A549 (cell line): Measurements from ENCODE around the gene MAP10.

Experiments used
- BHLHE40 ChIP-seq: IDR thresholded peaks from 2 replicates; pipeline ENCODE4 v1.6.1; 2012; ENCODE audit warnings: low read depth, low read length, inconsistent platforms
- EP300 ChIP-seq, 2 experiments: fragments of >200 bp; sonication (Bioruptor Twin); formaldehyde crosslinking; IDR thresholded peaks; 2 replicates in 1 of 2; 3 replicates in 1 of 2; pipeline ENCODE4 v1.6.1; 2016 to 2017
- ESRRA ChIP-seq: fragments of 150-350 bp; IDR thresholded peaks from 2 replicates; pipeline ENCODE4 v1.6.1; 2014; ENCODE audit warnings: mild to moderate bottlenecking, low read length, borderline replicate concordance
- MAZ ChIP-seq: fragments of 150-350 bp; IDR thresholded peaks from 2 replicates; pipeline ENCODE4 v1.6.1; 2014; ENCODE audit warnings: antibody characterized with exemption, low read depth, low read length, borderline replicate concordance
- POLR2A ChIP-seq: IDR thresholded peaks from 2 replicates; pipeline ENCODE4 v1.6.1; 2012; ENCODE audit warnings: mild to moderate bottlenecking, low read length
- RCOR1 ChIP-seq: fragments of 150-350 bp; IDR thresholded peaks from 2 replicates; pipeline ENCODE4 v1.6.1; 2014; ENCODE audit warnings: antibody characterized with exemption, low read length, low read depth
- TF ChIP-seq, protein P1 (sequence below): fragments of >200 bp; sonication (Bioruptor Twin); formaldehyde crosslinking; IDR thresholded peaks from 3 replicates; pipeline ENCODE4 v1.5.1; 2016

DNA sequence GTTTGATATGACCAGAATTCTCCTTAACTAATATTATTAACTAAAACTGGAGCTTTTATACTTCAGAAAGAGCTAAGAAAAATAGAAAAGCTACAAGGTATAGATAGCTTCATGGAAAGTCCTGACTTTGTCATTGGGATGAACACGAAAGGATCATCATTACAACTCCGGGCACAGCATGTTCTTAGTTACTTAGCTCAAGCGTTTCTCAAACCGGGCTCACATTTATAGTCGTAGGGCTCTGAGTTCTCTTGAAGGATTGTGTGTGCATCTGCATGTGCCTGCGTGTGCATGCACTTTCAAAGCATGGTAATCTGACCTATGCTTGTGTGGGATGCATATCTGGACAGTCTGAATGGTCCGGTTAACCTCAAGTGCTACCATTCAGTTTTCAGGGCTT, 20.4 kb upstream of the MAP10 start:
- TF ChIP-seq, protein P1, sequence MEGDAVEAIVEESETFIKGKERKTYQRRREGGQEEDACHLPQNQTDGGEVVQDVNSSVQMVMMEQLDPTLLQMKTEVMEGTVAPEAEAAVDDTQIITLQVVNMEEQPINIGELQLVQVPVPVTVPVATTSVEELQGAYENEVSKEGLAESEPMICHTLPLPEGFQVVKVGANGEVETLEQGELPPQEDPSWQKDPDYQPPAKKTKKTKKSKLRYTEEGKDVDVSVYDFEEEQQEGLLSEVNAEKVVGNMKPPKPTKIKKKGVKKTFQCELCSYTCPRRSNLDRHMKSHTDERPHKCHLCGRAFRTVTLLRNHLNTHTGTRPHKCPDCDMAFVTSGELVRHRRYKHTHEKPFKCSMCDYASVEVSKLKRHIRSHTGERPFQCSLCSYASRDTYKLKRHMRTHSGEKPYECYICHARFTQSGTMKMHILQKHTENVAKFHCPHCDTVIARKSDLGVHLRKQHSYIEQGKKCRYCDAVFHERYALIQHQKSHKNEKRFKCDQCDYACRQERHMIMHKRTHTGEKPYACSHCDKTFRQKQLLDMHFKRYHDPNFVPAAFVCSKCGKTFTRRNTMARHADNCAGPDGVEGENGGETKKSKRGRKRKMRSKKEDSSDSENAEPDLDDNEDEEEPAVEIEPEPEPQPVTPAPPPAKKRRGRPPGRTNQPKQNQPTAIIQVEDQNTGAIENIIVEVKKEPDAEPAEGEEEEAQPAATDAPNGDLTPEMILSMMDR, result no peak
- TF ChIP-seq BHLHE40, result no peak
- no peak for TF ChIP-seq EP300 (IDR thresholded peaks at IDR 0.05)
- TF ChIP-seq MAZ, result no peak
- no peak for TF ChIP-seq POLR2A
- no peak for TF ChIP-seq RCOR1
- TF ChIP-seq ESRRA, result no peak
